HS-27A (cell line): ENCODE data around the gene SLC2A8.

ENCODE experiments used
- DNase-seq: peaks from one replicate; pipeline ENCODE4 v3.0.0-alpha.2; 2012; ENCODE audit warnings: low read depth, missing footprints

Gene SLC2A8

GRCh38 chr9:127396808-127397645, at the start of gene SLC2A8:
SLC2A8 (plus strand) TSS chr9:127397169; CDS start chr9:127397231, 62 bp downstream.
- DNase-seq, result peak; percentile 85

GRCh38 chr9:127347831-127348776, 48.9 kb upstream of the SLC2A8 start:
- no peak for DNase-seq

GRCh38 chr9:127349483-127350113, 47.4 kb upstream of the SLC2A8 start:
- DNase-seq, result no peak

GRCh38 chr9:127351182-127352166, 45.5 kb upstream of the SLC2A8 start:
- no peak for DNase-seq

- DNase-seq, result no peak
Observed at GRCh38 chr9:127353882-127354281, 43.1 kb upstream of the SLC2A8 start.

- no peak for DNase-seq
Observed at GRCh38 chr9:127356906-127357305, 40.1 kb upstream of the SLC2A8 start.

GRCh38 chr9:127358023-127358535, 38.9 kb upstream of the SLC2A8 start:
- DNase-seq, result no peak

GRCh38 chr9:127358770-127359169, 38.2 kb upstream of the SLC2A8 start:
- no peak for DNase-seq

GRCh38 chr9:127360250-127360649, 36.7 kb upstream of the SLC2A8 start:
- no peak for DNase-seq

- no peak for DNase-seq
Observed at GRCh38 chr9:127360829-127361228, 36.1 kb upstream of the SLC2A8 start.

- DNase-seq, result no peak
Observed at GRCh38 chr9:127361561-127361960, 35.4 kb upstream of the SLC2A8 start.

GRCh38 chr9:127362829-127363228, 34.1 kb upstream of the SLC2A8 start:
- DNase-seq, result no peak

GRCh38 chr9:127365461-127365860, 31.5 kb upstream of the SLC2A8 start:
- no peak for DNase-seq

GRCh38 chr9:127366594-127366993, 30.4 kb upstream of the SLC2A8 start:
- DNase-seq, result no peak

- no peak for DNase-seq
Observed at GRCh38 chr9:127368852-127369402, 28.0 kb upstream of the SLC2A8 start.

GRCh38 chr9:127369428-127369827, 27.5 kb upstream of the SLC2A8 start:
- no peak for DNase-seq

- DNase-seq, result no peak
Observed at GRCh38 chr9:127370147-127370579, 26.8 kb upstream of the SLC2A8 start.

- DNase-seq, result no peak
Observed at GRCh38 chr9:127370672-127371648, 26.0 kb upstream of the SLC2A8 start.

- no peak for DNase-seq
Observed at GRCh38 chr9:127380479-127380878, 16.5 kb upstream of the SLC2A8 start.
